ENCODE data around the gene DNAJC5G.

DNAJC5G gene

GRCh38 chr2:27306136-27306535 lies 30.9 kb downstream of the DNAJC5G start:
- Histone ChIP-seq H3K27me3 (ENCODE audit: insufficient read depth, low read length) (peaks cover 58% of the 10 kb centered on the region), H3K9me3 (ENCODE audit: insufficient read depth, low read depth, low read length) (no peaks in the 10 kb centered on the region), H3K9ac (ENCODE audit: low read depth, low read length) (no peak overlapping the region), H3K36me3 (ENCODE audit: insufficient read depth, low read depth, low read length) (no peaks in the 10 kb centered on the region; the same call in 1 of the 2 replicates), H3K27ac (ENCODE audit: low read length) (no peak overlapping the region), H3K4me1 (ENCODE audit: insufficient read depth, low read length) (no peaks in the 10 kb centered on the region), H3K4me3 (ENCODE audit: low read length) (no peak overlapping the region)

GRCh38 chr2:27306573-27307286 lies 31.5 kb downstream of the DNAJC5G start:
- Histone ChIP-seq H3K4me3 (ENCODE audit: low read length) (peak overlapping the region; percentile 22; the same call in 1 of the 2 replicates), H3K36me3 (ENCODE audit: insufficient read depth, low read depth, low read length) (no peaks in the 10 kb centered on the region; the same call in 1 of the 2 replicates), H3K27me3 (ENCODE audit: insufficient read depth, low read length) (peaks cover 58% of the 10 kb centered on the region), H3K4me1 (ENCODE audit: insufficient read depth, low read length) (no peaks in the 10 kb centered on the region), H3K9ac (ENCODE audit: low read depth, low read length) (no peak overlapping the region), H3K27ac (ENCODE audit: low read length) (no peak overlapping the region), H3K9me3 (ENCODE audit: insufficient read depth, low read depth, low read length) (no peaks in the 10 kb centered on the region)

- H3K9me3 ChIP-seq (ENCODE audit: insufficient read depth, low read depth, low read length) = no peaks in the 10 kb centered on the region
- H3K4me1 ChIP-seq (ENCODE audit: insufficient read depth, low read length) = no peaks in the 10 kb centered on the region
- no peak overlapping the region; the same call in 1 of the 2 replicates for H3K4me3 ChIP-seq (ENCODE audit: low read length)
- H3K36me3 ChIP-seq (ENCODE audit: insufficient read depth, low read depth, low read length) = no peaks in the 10 kb centered on the region; the same call in 1 of the 2 replicates
- H3K27me3 ChIP-seq (ENCODE audit: insufficient read depth, low read length) = peaks cover 58% of the 10 kb centered on the region
- H3K9ac ChIP-seq (ENCODE audit: low read depth, low read length) = no peak overlapping the region
- H3K27ac ChIP-seq (ENCODE audit: low read length) = no peak overlapping the region
These were observed 32.0 kb downstream of the DNAJC5G start for GRCh38 chr2:27307287-27307544.

- Histone ChIP-seq H3K27me3 (ENCODE audit: insufficient read depth, low read length) (peaks cover 58% of the 10 kb centered on the region), H3K4me1 (ENCODE audit: insufficient read depth, low read length) (no peaks in the 10 kb centered on the region), H3K27ac (ENCODE audit: low read length) (no peak overlapping the region), H3K9me3 (ENCODE audit: insufficient read depth, low read depth, low read length) (no peaks in the 10 kb centered on the region), H3K4me3 (ENCODE audit: low read length) (peak overlapping the region; percentile 47; the same call in 1 of the 2 replicates), H3K9ac (ENCODE audit: low read depth, low read length) (no peak overlapping the region), H3K36me3 (ENCODE audit: insufficient read depth, low read depth, low read length) (no peaks in the 10 kb centered on the region; the same call in 1 of the 2 replicates)
These were observed 32.5 kb downstream of the DNAJC5G start for GRCh38 chr2:27307545-27308358.

- Histone ChIP-seq H3K4me3 (ENCODE audit: low read length) (peak within 1 kb of the TSS; percentile 47; the same call in 1 of the 2 replicates), H3K27ac (ENCODE audit: low read length) (no peak within 1 kb of the TSS), H3K27me3 (ENCODE audit: insufficient read depth, low read length) (peaks cover 58% of the 10 kb centered on the region), H3K36me3 (ENCODE audit: insufficient read depth, low read depth, low read length) (no peaks in the 10 kb centered on the region; the same call in 1 of the 2 replicates), H3K9ac (ENCODE audit: low read depth, low read length) (no peak within 1 kb of the TSS), H3K9me3 (ENCODE audit: insufficient read depth, low read depth, low read length) (no peaks in the 10 kb centered on the region), H3K4me1 (ENCODE audit: insufficient read depth, low read length) (no peaks in the 10 kb centered on the region)
These were observed 33.2 kb downstream of the DNAJC5G start, which contains the start of gene UCN for GRCh38 chr2:27308359-27308881. UCN (minus strand) TSS chr2:27308445; CDS start chr2:27307895, 550 bp downstream.

- no peaks in the 10 kb centered on the region; the same call in 1 of the 2 replicates for H3K36me3 ChIP-seq (ENCODE audit: insufficient read depth, low read depth, low read length)
- no peaks in the 10 kb centered on the region for H3K9me3 ChIP-seq (ENCODE audit: insufficient read depth, low read depth, low read length)
- no peak overlapping the region for H3K4me3 ChIP-seq (ENCODE audit: low read length)
- peaks cover 53% of the 10 kb centered on the region for H3K27me3 ChIP-seq (ENCODE audit: insufficient read depth, low read length)
- no peaks in the 10 kb centered on the region for H3K4me1 ChIP-seq (ENCODE audit: insufficient read depth, low read length)
- no peak overlapping the region for H3K27ac ChIP-seq (ENCODE audit: low read length)
- no peak overlapping the region for H3K9ac ChIP-seq (ENCODE audit: low read depth, low read length)
These were observed 34.4 kb downstream of the DNAJC5G start for GRCh38 chr2:27309651-27310050.

GRCh38 chr2:27312152-27312551 lies 36.9 kb downstream of the DNAJC5G start:
- H3K27ac ChIP-seq (ENCODE audit: low read length) = no peak overlapping the region
- no peaks in the 10 kb centered on the region; the same call in 1 of the 2 replicates for H3K36me3 ChIP-seq (ENCODE audit: insufficient read depth, low read depth, low read length)
- H3K9ac ChIP-seq (ENCODE audit: low read depth, low read length) = no peak overlapping the region
- peaks cover 28% of the 10 kb centered on the region for H3K27me3 ChIP-seq (ENCODE audit: insufficient read depth, low read length)
- H3K9me3 ChIP-seq (ENCODE audit: insufficient read depth, low read depth, low read length) = no peaks in the 10 kb centered on the region
- H3K4me1 ChIP-seq (ENCODE audit: insufficient read depth, low read length) = peaks cover 8% of the 10 kb centered on the region
- no peak overlapping the region for H3K4me3 ChIP-seq (ENCODE audit: low read length)

- Histone ChIP-seq H3K9me3 (ENCODE audit: insufficient read depth, low read depth, low read length) (no peaks in the 10 kb centered on the region), H3K4me1 (ENCODE audit: insufficient read depth, low read length) (peaks cover 8% of the 10 kb centered on the region), H3K4me3 (ENCODE audit: low read length) (no peak overlapping the region), H3K36me3 (ENCODE audit: insufficient read depth, low read depth, low read length) (no peaks in the 10 kb centered on the region; the same call in 1 of the 2 replicates), H3K27ac (ENCODE audit: low read length) (no peak overlapping the region), H3K27me3 (ENCODE audit: insufficient read depth, low read length) (peaks cover 9% of the 10 kb centered on the region; the same call in 1 of the 2 replicates), H3K9ac (ENCODE audit: low read depth, low read length) (no peak overlapping the region)
These were observed 38.8 kb downstream of the DNAJC5G start for GRCh38 chr2:27313882-27314645.

GRCh38 chr2:27314709-27315108 lies 39.5 kb downstream of the DNAJC5G start:
- H3K9ac ChIP-seq (ENCODE audit: low read depth, low read length) = no peak overlapping the region
- no peak overlapping the region for H3K27ac ChIP-seq (ENCODE audit: low read length)
- peaks cover 8% of the 10 kb centered on the region for H3K4me1 ChIP-seq (ENCODE audit: insufficient read depth, low read length)
- no peaks in the 10 kb centered on the region for H3K9me3 ChIP-seq (ENCODE audit: insufficient read depth, low read depth, low read length)
- H3K36me3 ChIP-seq (ENCODE audit: insufficient read depth, low read depth, low read length) = no peaks in the 10 kb centered on the region; the same call in 1 of the 2 replicates
- H3K27me3 ChIP-seq (ENCODE audit: insufficient read depth, low read length) = peaks cover 2% of the 10 kb centered on the region; the same call in 1 of the 2 replicates
- no peak overlapping the region for H3K4me3 ChIP-seq (ENCODE audit: low read length)

GRCh38 chr2:27315122-27315521 lies 39.9 kb downstream of the DNAJC5G start:
- Histone ChIP-seq H3K27me3 (ENCODE audit: insufficient read depth, low read length) (no peaks in the 10 kb centered on the region), H3K4me3 (ENCODE audit: low read length) (no peak overlapping the region), H3K4me1 (ENCODE audit: insufficient read depth, low read length) (peaks cover 8% of the 10 kb centered on the region), H3K9ac (ENCODE audit: low read depth, low read length) (no peak overlapping the region), H3K27ac (ENCODE audit: low read length) (no peak overlapping the region), H3K9me3 (ENCODE audit: insufficient read depth, low read depth, low read length) (no peaks in the 10 kb centered on the region), H3K36me3 (ENCODE audit: insufficient read depth, low read depth, low read length) (no peaks in the 10 kb centered on the region)
